HG03520 (cell line): Measurements from ENCODE around the gene BCAS3.

Source experiments
- ATAC-seq: cut with Tn5 transposase; IDR thresholded peaks from one replicate; pipeline ENCODE4 v1.9.1; 2021; ENCODE audit warnings: mild to moderate bottlenecking, moderate library complexity; ENCODE audit not compliant: unreplicated experiment

Gene BCAS3

GRCh38 chr17:61412860-61413660 lies 735.4 kb downstream of the BCAS3 start:
- ATAC-seq: no peak

DNA sequence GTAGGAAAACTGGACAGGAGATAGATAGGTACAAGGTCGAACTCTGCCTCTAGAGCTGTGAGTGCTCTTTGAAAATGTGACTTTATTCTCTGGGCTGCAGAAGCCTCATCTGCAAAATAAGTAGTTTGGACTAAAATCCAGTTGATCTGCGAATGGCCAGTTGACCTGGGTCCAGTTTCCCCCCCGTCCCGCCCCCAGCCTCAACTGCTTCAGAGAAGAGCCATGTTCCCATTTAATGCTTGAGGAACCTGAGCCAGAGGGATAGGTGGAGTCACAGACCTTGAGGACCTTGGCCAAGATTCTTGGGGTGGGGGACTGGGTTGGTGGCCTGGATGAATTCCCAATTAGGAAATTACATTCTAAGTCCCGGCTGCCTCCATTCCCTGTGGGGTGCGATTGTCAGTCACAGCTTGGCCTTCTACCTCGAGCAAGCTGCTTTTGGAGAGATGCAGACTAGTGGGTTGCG lies 736.0 kb downstream of the BCAS3 start:
- no peak for ATAC-seq

GRCh38 chr17:61414141-61414935 lies 736.7 kb downstream of the BCAS3 start:
- ATAC-seq: no peak

DNA sequence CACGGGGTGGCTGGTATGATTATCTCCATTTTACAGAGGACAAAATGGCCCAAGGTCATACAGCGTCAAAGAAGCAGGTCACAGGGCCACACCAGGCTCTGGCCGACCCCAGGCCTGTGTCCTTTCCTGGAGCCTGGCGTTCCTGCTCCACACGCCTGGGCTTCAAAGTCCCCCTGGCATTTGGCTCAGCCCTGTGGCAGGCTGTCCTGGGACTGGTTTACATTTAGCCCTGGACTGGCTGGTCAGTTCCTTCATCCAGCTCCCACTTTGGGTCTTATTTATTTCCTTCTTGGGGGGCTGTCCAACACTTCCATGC lies 737.2 kb downstream of the BCAS3 start:
- ATAC-seq: no peak

DNA sequence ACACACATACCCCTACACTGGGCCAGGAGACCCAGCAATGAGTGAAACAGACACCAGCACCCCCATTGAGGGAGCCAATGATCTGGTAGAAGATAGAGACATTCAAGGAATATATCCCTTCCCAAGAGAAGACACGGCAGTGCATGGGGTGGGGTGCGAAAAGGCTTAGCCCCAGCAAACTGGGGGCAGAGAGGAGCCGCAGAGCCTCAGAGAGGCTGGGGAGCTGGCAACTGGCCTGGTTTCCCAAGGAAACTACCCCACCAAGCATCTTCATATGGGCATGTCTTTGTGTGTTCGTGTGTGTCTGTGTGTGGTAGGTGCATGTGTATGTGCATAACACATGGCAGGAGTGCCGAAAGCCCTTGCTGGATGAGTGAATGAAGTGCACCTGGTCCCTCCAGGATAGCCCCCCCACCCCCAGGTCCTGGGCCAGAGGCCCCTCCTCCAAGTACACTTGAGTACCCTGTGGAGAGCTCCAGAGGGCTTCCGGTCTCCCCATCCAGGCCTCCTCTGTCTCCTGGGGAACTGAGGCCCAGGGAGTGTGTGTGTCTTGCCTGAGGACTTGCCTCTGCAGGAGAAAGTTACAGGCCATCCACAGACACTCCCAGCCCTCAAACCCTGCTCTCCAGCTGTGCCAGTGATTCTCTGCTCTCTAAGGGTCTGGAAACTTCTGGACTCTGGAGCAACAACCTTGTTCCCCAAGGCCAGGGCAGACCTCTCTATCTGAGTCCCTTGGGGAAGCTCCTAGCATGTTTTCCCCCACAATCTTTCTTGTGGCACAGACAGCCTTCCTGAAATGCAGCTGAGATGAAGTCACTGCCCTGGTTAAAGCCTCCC lies 737.9 kb downstream of the BCAS3 start:
- no peak for ATAC-seq

DNA sequence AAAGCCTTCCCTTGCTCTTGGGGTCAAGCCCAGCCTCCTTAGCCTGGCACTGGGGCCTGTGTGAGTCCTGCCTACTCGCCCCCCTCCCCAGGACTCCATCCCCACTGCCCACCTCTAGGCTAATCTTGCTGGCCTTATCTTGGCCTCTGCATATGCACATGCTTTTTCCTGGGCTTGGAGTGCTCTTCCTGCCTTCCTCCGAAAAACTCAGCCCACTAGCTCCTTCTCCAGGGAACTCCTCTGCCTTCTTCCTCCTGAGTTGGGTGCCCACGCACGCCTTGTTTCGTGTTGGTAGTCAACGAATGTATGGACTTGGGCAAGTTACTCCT lies 738.5 kb downstream of the BCAS3 start:
- ATAC-seq: no peak

- ATAC-seq: peak; percentile 42
Measured at GRCh38 chr17:61416540-61417363, 739.1 kb downstream of the BCAS3 start.

DNA sequence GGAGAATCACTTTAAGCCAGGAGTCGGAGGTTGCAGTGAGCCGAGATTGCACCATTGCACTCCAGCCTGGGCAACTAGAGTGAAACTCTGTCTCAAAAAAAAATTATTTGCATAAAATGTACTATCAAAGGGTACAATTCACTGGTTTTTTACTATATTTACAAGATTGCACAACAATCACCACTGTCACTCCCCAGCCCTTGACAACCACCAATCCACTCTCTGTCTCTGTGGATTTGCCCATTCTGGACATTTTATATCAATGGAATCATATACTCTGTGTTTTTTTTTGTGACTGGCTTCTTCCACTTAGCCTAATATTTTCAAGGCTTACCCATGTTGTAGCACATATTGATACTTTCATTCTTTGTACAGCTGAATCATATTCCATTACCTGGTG lies 740.8 kb downstream of the BCAS3 start:
- no peak for ATAC-seq

DNA sequence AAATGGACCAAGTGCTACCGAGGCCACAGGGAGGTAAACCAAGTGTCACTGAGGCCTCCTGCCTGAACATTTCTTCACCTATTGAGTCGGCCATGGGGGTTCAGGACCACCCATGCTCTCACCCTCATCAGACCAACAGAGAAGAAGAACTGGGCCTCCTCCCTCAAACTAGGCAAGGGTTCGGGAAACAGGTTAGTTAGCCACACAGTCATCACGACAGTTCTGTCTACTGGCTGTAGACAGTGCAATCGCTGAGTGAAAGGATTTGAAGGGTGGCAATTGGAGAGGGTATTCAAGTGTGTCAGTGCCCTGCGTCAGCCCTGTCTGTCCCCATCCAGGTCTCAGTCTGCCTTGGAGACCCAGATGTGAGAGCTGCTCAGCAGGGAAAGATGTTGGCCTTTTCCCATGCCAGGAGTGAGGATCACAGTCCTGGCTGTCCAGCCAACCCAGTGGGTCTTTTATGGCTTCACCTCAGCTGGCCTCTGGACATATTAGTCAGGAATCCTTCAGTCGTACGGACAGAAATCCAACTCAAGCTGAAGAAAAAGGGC lies 741.9 kb downstream of the BCAS3 start:
- ATAC-seq: no peak

DNA sequence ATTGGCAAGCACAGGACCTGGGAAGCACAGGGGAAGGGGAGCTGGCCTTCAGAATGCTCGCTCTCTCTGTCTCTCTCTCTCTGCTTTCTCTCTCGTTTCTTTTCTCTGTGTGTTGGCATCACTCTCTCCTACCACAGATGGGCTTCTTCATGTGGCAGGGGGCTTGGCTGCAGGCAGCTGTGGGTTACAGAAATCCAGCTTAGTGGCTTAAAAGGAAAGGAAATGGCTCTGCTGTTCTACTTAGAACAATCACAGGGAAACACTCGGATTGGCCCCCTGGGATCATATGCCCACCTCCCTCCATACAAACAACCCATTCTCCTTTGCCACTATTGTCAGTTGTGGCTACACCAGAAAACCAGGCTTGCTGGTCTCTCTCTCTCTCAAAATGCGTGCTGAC lies 742.4 kb downstream of the BCAS3 start:
- ATAC-seq: no peak

DNA sequence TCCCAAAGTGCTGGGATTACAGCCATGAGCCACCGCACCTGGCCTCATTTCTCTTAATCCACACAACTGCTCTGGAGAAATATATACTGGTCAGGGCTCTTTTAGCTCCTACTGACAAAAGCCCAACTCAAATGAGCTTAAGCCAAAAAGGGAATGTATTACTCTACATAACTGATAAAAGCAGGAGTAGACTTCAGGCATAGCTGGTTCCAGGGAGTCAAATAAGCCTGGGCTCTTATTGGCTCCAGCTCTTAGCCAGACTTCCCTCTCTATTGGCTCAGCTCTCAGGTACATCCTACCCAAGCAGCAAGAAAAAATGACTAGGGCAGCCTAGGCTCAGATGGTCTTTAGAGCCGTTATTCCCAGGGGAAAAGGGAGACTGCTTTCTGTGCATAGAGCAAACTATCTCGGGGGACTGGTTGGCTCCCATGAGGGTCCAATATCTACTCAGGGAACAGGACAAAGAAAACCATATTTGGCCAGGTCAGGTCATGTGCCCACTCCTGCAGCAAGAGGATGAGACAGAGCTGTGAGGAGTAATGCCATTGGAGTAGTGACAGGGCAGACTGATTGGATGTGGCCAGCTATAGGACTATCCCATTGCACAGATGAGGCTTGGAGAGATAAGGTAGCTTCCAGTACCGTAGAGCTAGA lies 743.2 kb downstream of the BCAS3 start:
- no peak for ATAC-seq

GRCh38 chr17:61421460-61421859 lies 743.8 kb downstream of the BCAS3 start:
- no peak for ATAC-seq

DNA sequence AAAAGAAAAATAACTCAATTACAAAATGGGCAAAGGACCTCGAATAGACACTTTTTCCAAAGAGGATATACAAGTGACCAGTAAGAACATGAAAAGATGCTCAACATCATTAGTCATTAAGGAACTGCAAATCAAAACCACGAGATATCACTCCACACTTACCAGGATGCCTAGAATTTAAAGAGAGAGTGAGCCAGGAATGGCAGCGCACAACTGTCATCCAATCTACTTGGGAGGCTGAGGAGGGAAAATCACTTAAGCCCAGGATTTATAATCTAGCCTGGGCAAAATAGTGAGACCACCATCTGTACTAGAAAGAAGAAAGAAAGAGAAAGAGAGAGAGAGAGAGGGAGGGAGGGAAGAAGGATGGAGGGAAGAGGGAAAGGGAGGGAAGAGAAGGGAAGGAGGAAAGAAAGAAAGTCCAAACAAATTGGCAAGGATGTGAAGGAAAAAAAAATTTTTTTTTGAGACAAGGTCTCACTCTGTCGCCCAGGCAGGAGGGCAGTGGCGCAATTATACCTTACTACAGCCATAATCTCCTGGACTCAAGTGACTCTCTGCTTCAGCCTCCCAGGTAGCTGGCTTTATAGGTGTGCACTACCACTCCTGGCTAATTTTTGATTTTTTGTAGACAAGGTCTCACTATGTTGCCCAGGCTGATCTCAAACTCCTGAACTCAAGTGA lies 744.6 kb downstream of the BCAS3 start:
- ATAC-seq: no peak

DNA sequence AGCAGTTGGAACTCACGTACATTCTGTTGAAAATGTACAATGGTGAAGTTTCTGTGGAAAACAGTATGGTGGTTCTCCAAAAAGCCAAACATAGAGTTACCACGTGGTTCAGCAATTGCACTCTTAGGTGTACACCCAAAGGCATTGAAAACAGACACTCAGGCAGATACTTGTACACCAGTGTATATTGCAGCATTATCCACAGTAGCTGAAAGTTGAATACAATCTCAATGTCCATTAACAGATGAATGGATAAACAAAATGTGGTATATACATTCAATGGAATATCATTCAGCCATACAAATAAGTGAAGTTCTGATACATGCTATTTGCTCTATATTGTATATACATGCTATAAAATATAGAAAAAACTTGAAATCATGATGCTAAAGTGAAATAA lies 745.2 kb downstream of the BCAS3 start:
- no peak for ATAC-seq

- ATAC-seq: no peak
Measured at GRCh38 chr17:61423967-61424649, 746.5 kb downstream of the BCAS3 start.

DNA sequence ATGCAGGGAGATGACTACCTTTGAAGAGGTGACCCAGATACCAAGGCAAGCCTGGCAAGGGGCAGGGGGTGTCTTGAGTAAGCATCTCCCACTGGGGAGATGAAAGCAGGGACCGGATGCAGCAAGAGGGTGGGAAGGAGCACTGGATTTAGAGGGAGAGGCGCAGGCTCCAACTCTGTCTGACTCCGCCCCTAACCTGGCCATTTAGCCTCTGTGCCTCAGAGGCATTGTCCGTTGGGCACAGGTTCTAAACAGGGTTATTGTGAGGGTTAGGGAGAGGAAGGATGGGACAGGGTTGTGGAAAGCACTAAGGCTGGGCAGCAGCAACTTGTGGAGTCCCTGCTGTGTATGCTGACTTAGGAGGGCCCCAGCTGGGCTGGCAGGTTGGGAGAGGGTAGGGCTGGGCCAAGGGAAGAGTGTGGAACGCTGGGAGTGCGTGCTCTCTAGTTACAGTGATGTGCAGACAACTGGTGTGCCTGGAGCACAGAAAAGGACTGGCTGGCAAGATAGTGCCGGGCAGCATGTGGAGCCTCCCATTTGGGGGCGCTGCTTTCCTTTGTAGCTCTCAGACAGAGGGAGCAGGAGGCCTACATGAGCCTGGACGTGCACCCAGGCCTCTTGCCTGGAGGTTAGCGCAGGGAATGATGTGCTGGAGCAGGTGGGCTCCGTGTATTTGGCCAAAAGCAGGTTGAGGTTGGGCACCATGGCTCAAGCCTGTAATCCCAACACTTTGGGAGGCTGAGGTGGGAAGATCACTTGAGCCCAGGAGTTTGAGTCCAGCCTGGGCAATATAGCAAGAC lies 748.2 kb downstream of the BCAS3 start:
- ATAC-seq: no peak

GRCh38 chr17:61426482-61427304 lies 749.0 kb downstream of the BCAS3 start:
- ATAC-seq: no peak
